Astrocyte (in vitro differentiated cells and primary cell): ENCODE data around the gene EIF2D. TPM values are rescaled to one million over a fixed set of nuclear protein-coding genes. Genes with fewer than 3 reads are reported as not detected.

ENCODE experiments used
- DNase-seq: peaks from one replicate; pipeline ENCODE4 v3.0.0-alpha.2; 2010; ENCODE audit warnings: low read depth
- FAIRE-seq: peaks from 2 replicates; lab custom pipeline; 2011; peaks lifted over from hg19 to GRCh38; lab: Jason Lieb, UNC
- H2AFZ ChIP-seq: 2 replicates; pipeline ENCODE4 v1.6.0; 2012; ENCODE audit warnings: low read depth, low read length, inconsistent platforms
- H3K27ac ChIP-seq: 2 replicates; pipeline ENCODE4 v1.5.1; 2011; ENCODE audit warnings: low read depth, low read length, inconsistent platforms
- H3K27me3 ChIP-seq: 2 replicates; pipeline ENCODE4 v1.6.0; 2011; ENCODE audit warnings: low read length, inconsistent platforms; ENCODE audit not compliant: insufficient read depth
- H3K36me3 ChIP-seq: 2 replicates; pipeline ENCODE4 v1.5.1; 2011; ENCODE audit warnings: low read length, inconsistent platforms; ENCODE audit not compliant: insufficient read depth
- H3K4me1 ChIP-seq: 2 replicates; pipeline ENCODE4 v1.5.1; 2011; ENCODE audit warnings: low read length, inconsistent platforms; ENCODE audit not compliant: insufficient read depth
- H3K4me2 ChIP-seq: 2 replicates; pipeline ENCODE4 v1.6.0; 2012; ENCODE audit warnings: low read length, inconsistent platforms
- H3K4me3 ChIP-seq: 2 replicates; pipeline ENCODE4 v1.5.1; 2011; ENCODE audit warnings: low read depth, mild to moderate bottlenecking, low read length, inconsistent platforms; ENCODE audit not compliant: insufficient read depth
- H3K79me2 ChIP-seq: 2 replicates; pipeline ENCODE4 v1.6.0; 2012; ENCODE audit warnings: mild to moderate bottlenecking, low read length, inconsistent platforms; ENCODE audit not compliant: insufficient read depth
- H3K9ac ChIP-seq: 2 replicates; pipeline ENCODE4 v1.6.0; 2012; ENCODE audit warnings: mild to moderate bottlenecking, low read length, inconsistent platforms
- H3K9me3 ChIP-seq: 2 replicates; pipeline ENCODE4 v1.5.1; 2012; ENCODE audit warnings: low read depth, mild to moderate bottlenecking, low read length, inconsistent platforms; ENCODE audit not compliant: insufficient read depth
- H4K20me1 ChIP-seq: 2 replicates; pipeline ENCODE4 v1.6.0; 2012; ENCODE audit warnings: low read length, inconsistent platforms; ENCODE audit not compliant: insufficient read depth
- H3K27ac Mint-ChIP-seq: one replicate; pipeline ENCODE4 v1.8.0; 2021; ENCODE audit warnings: mild to moderate bottlenecking, mixed read lengths; ENCODE audit not compliant: unreplicated experiment
- H3K27me3 Mint-ChIP-seq: one replicate; pipeline ENCODE4 v1.8.0; 2021; ENCODE audit warnings: low read depth, mixed read lengths; ENCODE audit not compliant: unreplicated experiment
- H3K36me3 Mint-ChIP-seq: one replicate; pipeline ENCODE4 v1.8.0; 2021; ENCODE audit warnings: low read depth, mixed read lengths; ENCODE audit not compliant: unreplicated experiment
- H3K4me1 Mint-ChIP-seq: one replicate; pipeline ENCODE4 v1.8.0; 2021; ENCODE audit warnings: low read depth, mixed read lengths; ENCODE audit not compliant: unreplicated experiment
- H3K4me3 Mint-ChIP-seq: one replicate; pipeline ENCODE4 v1.8.0; 2021; ENCODE audit warnings: mild to moderate bottlenecking, moderate library complexity, mixed read lengths; ENCODE audit not compliant: unreplicated experiment
- H3K9me3 Mint-ChIP-seq: one replicate; pipeline ENCODE4 v1.8.0; 2021; ENCODE audit warnings: mild to moderate bottlenecking, mixed read lengths; ENCODE audit not compliant: unreplicated experiment
- CTCF ChIP-seq: IDR thresholded peaks from 2 replicates; pipeline ENCODE4 v1.5.1; 2011; ENCODE audit warnings: low read depth, mild to moderate bottlenecking, inconsistent platforms, low read length, moderate library complexity; ENCODE audit not compliant: insufficient read depth
- EZH2 ChIP-seq: IDR thresholded peaks from 2 replicates; pipeline ENCODE4 v1.6.1; 2012; ENCODE audit warnings: mild to moderate bottlenecking, low read length, inconsistent platforms; ENCODE audit not compliant: insufficient read depth
- total RNA-seq: library from RNA; stranded (reverse); gene quantifications from 2 replicates; pipeline ENCODE4 v1.2.1, GENCODE V29; 2021

Gene EIF2D
- total RNA-seq, 1 donor from 2014 or later = 27.3 TPM

- no peak for FAIRE-seq
- H3K9me3 ChIP-seq = no peaks in the 10 kb centered on the region
- H3K4me3 ChIP-seq = no peak overlapping the region
- H3K27ac ChIP-seq = no peak overlapping the region
- DNase-seq = no peak
- no peaks in the 10 kb centered on the region for H4K20me1 ChIP-seq
- Mint-ChIP-seq H3K9me3 (no peaks in the 10 kb centered on the region), H3K4me1 (peaks cover 4% of the 10 kb centered on the region), H3K36me3 (peaks cover 2% of the 10 kb centered on the region), H3K27me3 (peaks cover 57% of the 10 kb centered on the region), H3K27ac (no peak overlapping the region), H3K4me3 (no peak overlapping the region)
- no peak overlapping the region for H2AFZ ChIP-seq
- H3K4me1 ChIP-seq = no peaks in the 10 kb centered on the region
- H3K9ac ChIP-seq = no peak overlapping the region
- H3K79me2 ChIP-seq = no peaks in the 10 kb centered on the region
- H3K36me3 ChIP-seq = no peaks in the 10 kb centered on the region
- H3K27me3 ChIP-seq = peaks cover 10% of the 10 kb centered on the region
- no peak overlapping the region for H3K4me2 ChIP-seq
- TF ChIP-seq CTCF (no peak), EZH2 (no peak)
Observed at GRCh38 chr1:206551986-206552326, 60.3 kb downstream of the EIF2D start.

GRCh38 chr1:206551296-206551985 lies 60.8 kb downstream of the EIF2D start:
- Mint-ChIP-seq H3K36me3 (peaks cover 2% of the 10 kb centered on the region), H3K9me3 (no peaks in the 10 kb centered on the region), H3K27me3 (peaks cover 57% of the 10 kb centered on the region), H3K4me1 (peaks cover 3% of the 10 kb centered on the region), H3K27ac (no peak overlapping the region), H3K4me3 (no peak overlapping the region)
- Histone ChIP-seq H3K36me3 (no peaks in the 10 kb centered on the region), H3K4me3 (no peak overlapping the region), H3K27ac (no peak overlapping the region), H3K27me3 (peaks cover 10% of the 10 kb centered on the region), H2AFZ (no peak overlapping the region), H3K9ac (no peak overlapping the region), H4K20me1 (no peaks in the 10 kb centered on the region), H3K9me3 (no peaks in the 10 kb centered on the region), H3K79me2 (no peaks in the 10 kb centered on the region), H3K4me2 (no peak overlapping the region), H3K4me1 (no peaks in the 10 kb centered on the region)
- TF ChIP-seq EZH2 = no peak
- DNase-seq = no peak
- no peak for FAIRE-seq

- no peak for DNase-seq
- no peak for FAIRE-seq
- TF ChIP-seq CTCF (no peak), EZH2 (no peak)
- Histone ChIP-seq H2AFZ (no peak overlapping the region), H3K4me2 (no peak overlapping the region), H3K4me1 (no peaks in the 10 kb centered on the region), H3K9ac (no peak overlapping the region), H3K36me3 (no peaks in the 10 kb centered on the region), H3K27ac (no peak overlapping the region), H3K9me3 (no peaks in the 10 kb centered on the region), H3K27me3 (peaks cover 10% of the 10 kb centered on the region), H4K20me1 (no peaks in the 10 kb centered on the region), H3K4me3 (no peak overlapping the region), H3K79me2 (no peaks in the 10 kb centered on the region)
- H3K9me3 Mint-ChIP-seq = no peaks in the 10 kb centered on the region
- no peak overlapping the region for H3K27ac Mint-ChIP-seq
- no peaks in the 10 kb centered on the region for H3K4me1 Mint-ChIP-seq
- peaks cover 57% of the 10 kb centered on the region for H3K27me3 Mint-ChIP-seq
- peaks cover 2% of the 10 kb centered on the region for H3K36me3 Mint-ChIP-seq
- H3K4me3 Mint-ChIP-seq = no peak overlapping the region
Observed at GRCh38 chr1:206550446-206550845, 61.8 kb downstream of the EIF2D start.
